ENCODE measurements around the gene PNPLA8.

GRCh38 chr7:108467391-108467790 lies 58.5 kb downstream of the PNPLA8 start:
- TF ChIP-seq EZH2 (IDR thresholded peaks at IDR 0.05; ENCODE audit: borderline replicate concordance, insufficient read depth, low read depth, low read length, poor library complexity, severe bottlenecking) (no peak), CTCF (IDR thresholded peaks at IDR 0.05) (no peak)

Data from B cell (primary cell).